Right atrium auricular region (tissue), 2 donors: ENCODE results near the gene MGAM2. TPM values are rescaled to one million over a fixed set of nuclear protein-coding genes. Genes with fewer than 3 reads are reported as not detected.

Experiments
- DNase-seq: peaks from one replicate; pipeline ENCODE4 v3.0.0-alpha.2; 2019; ENCODE audit warnings: low spot score
- H3K27ac ChIP-seq, 2 donors: fragments of 200-600 bp; sonication (generic); 1 replicate in 1 of 2; 2 replicates in 1 of 2; pipeline ENCODE4 v1.5.1; 2016 to 2019
- H3K27me3 ChIP-seq, 2 donors: fragments of 200-600 bp; sonication (generic); one replicate each; pipeline versions ENCODE4 v1.5.1 to v1.6.0; 2017 to 2019
- H3K36me3 ChIP-seq: fragments of 200-600 bp; sonication (generic); one replicate; pipeline ENCODE4 v1.5.1; 2016
- H3K4me1 ChIP-seq, 2 donors: fragments of 200-600 bp; sonication (generic); one replicate each; pipeline versions ENCODE4 v1.5.1 to v1.6.0; 2017 to 2019
- H3K4me3 ChIP-seq, 2 donors: fragments of 200-600 bp; sonication (generic); 1 replicate in 1 of 2; 2 replicates in 1 of 2; pipeline ENCODE4 v1.5.1; 2017 to 2019; ENCODE audit warnings: mild to moderate bottlenecking in 1 of 2, moderate library complexity in 1 of 2
- H3K9me3 ChIP-seq, 2 donors: fragments of 200-600 bp; sonication (generic); one replicate each; pipeline ENCODE4 v1.5.1; 2019
- CTCF ChIP-seq, 2 donors: fragments of 200-600 bp; sonication (generic); IDR thresholded peaks; one replicate each; pipeline ENCODE4 v1.5.1; 2019; ENCODE audit warnings: antibody characterized with exemption in 2 of 2
- total RNA-seq, 2 donors: library from RNA; depleted of rRNA; stranded (reverse); fragments of >200 nt; gene quantifications; one replicate each; pipeline ENCODE4 v1.1.0, GENCODE V29; 2016

MGAM2 gene
- total RNA-seq, 2 donors from 2014 or later: 0.04 to 0.15 TPM

- Histone ChIP-seq H3K4me3 (no peak overlapping the region), H3K4me1 (no peaks in the 10 kb centered on the region), H3K27ac (no peak overlapping the region), H3K36me3 (no peaks in the 10 kb centered on the region), H3K9me3 (no peaks in the 10 kb centered on the region), H3K27me3 (no peaks in the 10 kb centered on the region)
- DNase-seq: no peak
- no peak for TF ChIP-seq CTCF (IDR thresholded peaks at IDR 0.05)
Observed at GRCh38 chr7:142231716-142232115, 120.2 kb downstream of the MGAM2 start.

GRCh38 chr7:142240546-142240945, 129.0 kb downstream of the MGAM2 start:
- no peaks in the 10 kb centered on the region for H3K4me1 ChIP-seq
- H3K27me3 ChIP-seq: no peaks in the 10 kb centered on the region
- TF ChIP-seq CTCF (IDR thresholded peaks at IDR 0.05): no peak
- no peaks in the 10 kb centered on the region for H3K9me3 ChIP-seq
- no peak overlapping the region for H3K4me3 ChIP-seq
- H3K27ac ChIP-seq: no peak overlapping the region
- no peaks in the 10 kb centered on the region for H3K36me3 ChIP-seq
- DNase-seq: no peak

DNA sequence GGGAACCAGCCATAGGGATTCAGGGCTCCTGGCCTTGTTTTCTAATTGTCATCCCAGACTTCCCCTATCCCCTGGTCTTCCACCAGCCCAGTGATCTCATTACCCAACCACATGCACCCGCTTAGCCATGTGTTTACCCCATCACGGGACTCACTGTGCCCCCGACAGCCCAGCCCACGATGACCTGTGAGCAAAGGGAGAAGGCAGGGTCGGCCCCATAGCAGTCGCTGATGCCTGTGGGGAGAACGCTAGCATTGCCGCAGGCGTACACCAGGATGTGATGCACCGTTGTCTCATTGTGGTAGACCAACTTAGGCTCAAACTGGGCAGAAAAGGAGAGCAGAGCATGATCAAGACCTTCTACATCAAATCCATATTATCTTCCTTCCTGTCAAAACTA, 132.3 kb downstream of the MGAM2 start:
- no peaks in the 10 kb centered on the region for H3K4me1 ChIP-seq
- no peak for DNase-seq
- no peaks in the 10 kb centered on the region for H3K9me3 ChIP-seq
- no peaks in the 10 kb centered on the region for H3K27me3 ChIP-seq
- no peaks in the 10 kb centered on the region for H3K36me3 ChIP-seq
- no peak overlapping the region for H3K4me3 ChIP-seq
- TF ChIP-seq CTCF (IDR thresholded peaks at IDR 0.05): no peak
- H3K27ac ChIP-seq: no peak overlapping the region

DNA sequence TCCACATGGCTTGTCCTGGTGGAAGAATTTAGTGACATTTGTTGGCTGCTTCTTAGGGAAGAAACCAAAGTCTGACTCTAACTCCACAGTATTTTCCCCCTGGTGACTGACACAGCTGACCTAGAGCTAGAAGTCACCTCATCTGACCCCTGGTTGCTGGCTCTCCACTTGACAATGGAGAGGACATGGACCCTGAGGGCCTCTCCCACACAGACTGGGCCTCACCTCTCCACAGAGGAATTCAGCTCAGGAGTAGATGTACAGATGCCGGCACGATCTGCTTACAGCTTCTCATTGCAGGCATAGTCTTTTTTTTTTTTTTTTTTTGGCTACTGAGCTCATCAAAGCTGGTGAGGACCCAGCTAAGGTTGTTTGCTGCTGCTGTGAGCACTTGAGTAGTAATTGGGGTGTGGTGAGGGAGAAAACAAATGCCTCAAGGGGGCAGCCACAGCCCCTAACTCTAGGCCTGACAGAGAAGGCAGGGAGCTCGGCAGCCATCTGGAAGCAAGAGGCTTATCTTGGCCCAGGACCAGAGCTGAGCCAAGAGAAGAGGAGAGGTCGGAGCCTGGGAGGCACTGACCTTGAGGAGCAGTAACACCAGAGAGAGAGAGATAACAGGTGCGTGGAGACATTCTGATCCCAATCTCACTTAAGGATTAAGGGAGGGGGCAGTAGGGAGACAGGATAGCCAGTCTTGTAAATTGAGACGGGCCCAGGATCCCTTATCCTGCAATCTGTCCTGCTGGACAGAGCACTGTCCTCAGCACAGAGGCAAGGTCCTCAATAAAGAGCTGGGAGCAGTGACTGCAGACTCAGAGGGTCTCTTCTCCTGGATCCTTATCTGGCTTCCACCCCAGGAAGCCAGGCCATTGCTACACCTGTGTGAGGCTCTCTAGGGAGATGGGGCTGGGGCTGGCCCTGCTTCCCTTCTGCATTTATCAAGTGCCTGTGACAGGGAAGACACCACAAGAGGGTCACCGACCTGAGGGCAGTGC, 136.9 kb downstream of the MGAM2 start:
- no peak for TF ChIP-seq CTCF (IDR thresholded peaks at IDR 0.05)
- no peak overlapping the region for H3K4me3 ChIP-seq
- no peaks in the 10 kb centered on the region for H3K9me3 ChIP-seq
- no peak overlapping the region for H3K27ac ChIP-seq
- H3K36me3 ChIP-seq: no peaks in the 10 kb centered on the region
- H3K27me3 ChIP-seq: no peaks in the 10 kb centered on the region
- DNase-seq: no peak
- no peaks in the 10 kb centered on the region for H3K4me1 ChIP-seq

GRCh38 chr7:142249918-142250317, 138.4 kb downstream of the MGAM2 start:
- Histone ChIP-seq H3K9me3 (no peaks in the 10 kb centered on the region), H3K27ac (no peak overlapping the region), H3K4me3 (no peak overlapping the region), H3K27me3 (no peaks in the 10 kb centered on the region), H3K4me1 (no peaks in the 10 kb centered on the region), H3K36me3 (no peaks in the 10 kb centered on the region)
- no peak for DNase-seq
- no peak for TF ChIP-seq CTCF (IDR thresholded peaks at IDR 0.05)
